Metanephros (tissue), 1 donor: Measurements from ENCODE around the gene KANSL1L. TPM values are rescaled to one million over a fixed set of nuclear protein-coding genes. Genes with fewer than 3 reads are reported as not detected.

ENCODE experiments used
- total RNA-seq: library from RNA; depleted of rRNA; stranded (reverse); fragments of >200 nt; gene quantifications from one replicate; pipeline ENCODE4 v1.2.3, GENCODE V29; 2014

KANSL1L gene, protein sequence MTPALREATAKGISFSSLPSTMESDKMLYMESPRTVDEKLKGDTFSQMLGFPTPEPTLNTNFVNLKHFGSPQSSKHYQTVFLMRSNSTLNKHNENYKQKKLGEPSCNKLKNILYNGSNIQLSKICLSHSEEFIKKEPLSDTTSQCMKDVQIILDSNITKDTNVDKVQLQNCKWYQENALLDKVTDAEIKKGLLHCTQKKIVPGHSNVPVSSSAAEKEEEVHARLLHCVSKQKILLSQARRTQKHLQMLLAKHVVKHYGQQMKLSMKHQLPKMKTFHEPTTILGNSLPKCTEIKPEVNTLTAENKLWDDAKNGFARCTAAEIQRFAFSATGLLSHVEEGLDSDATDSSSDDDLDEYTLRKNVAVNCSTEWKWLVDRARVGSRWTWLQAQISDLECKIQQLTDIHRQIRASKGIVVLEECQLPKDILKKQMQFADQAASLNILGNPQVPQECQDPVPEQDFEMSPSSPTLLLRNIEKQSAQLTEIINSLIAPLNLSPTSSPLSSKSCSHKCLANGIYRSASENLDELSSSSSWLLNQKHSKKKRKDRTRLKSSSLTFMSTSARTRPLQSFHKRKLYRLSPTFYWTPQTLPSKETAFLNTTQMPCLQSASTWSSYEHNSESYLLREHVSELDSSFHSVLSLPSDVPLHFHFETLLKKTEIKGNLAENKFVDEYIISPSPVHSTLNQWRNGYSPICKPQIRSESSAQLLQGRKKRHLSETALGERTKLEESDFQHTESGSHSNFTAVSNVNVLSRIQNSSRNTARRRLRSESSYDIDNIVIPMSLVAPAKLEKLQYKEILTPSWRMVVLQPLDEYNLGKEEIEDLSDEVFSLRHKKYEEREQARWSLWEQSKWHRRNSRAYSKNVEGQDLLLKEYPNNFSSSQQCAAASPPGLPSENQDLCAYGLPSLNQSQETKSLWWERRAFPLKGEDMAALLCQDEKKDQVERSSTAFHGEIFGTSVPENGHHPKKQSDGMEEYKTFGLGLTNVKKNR
- total RNA-seq: 86.6 TPM

DNA sequence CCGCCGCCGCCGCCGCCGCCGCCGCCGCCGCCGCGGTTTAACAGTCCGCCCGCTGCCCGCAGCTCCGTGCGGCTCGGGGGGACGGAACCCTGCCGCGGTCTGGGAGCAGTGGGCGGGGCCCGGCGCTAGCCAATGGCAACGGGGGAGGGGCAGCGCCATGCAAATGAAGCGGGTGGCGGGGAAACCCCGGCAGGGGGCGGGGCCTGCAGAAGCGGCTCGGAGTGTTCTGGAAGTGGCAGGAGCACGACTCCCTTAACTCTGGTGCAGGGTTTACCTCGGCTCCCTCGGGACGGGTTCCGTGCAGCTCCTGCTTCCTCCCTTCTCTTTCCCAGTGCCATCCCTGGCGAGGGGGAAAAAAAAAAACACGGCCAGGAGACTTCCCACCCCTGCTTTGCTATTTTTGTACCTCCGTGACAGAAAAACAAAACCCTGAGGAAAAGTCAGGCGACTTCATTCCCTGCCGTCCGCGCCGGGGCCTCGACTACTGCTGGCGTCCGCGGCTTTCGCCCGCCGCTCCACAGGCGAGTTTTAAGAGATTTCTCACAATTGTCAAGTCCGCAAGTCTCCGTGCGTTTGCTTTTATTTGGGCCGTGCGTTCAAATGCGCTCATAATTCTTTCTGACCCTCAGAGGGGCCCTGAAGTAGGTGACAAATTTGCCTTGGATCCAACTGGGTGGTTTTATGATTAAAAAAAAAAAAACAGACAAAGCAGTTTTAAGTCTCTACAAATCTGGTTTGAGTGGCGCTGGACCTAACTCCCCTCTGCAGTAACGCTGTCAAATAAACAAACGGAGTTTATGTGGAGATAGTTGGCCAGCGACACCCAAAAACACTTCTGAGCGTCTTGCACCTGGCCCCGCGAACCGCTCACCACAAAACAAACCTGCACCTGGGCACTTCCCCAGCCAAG, at the start of gene KANSL1L:
Gene KANSL1L (minus strand): TSS at position 101 of the 910 bp plus-strand sequence. CDS start 16,827 bp downstream, outside the sequence.

DNA sequence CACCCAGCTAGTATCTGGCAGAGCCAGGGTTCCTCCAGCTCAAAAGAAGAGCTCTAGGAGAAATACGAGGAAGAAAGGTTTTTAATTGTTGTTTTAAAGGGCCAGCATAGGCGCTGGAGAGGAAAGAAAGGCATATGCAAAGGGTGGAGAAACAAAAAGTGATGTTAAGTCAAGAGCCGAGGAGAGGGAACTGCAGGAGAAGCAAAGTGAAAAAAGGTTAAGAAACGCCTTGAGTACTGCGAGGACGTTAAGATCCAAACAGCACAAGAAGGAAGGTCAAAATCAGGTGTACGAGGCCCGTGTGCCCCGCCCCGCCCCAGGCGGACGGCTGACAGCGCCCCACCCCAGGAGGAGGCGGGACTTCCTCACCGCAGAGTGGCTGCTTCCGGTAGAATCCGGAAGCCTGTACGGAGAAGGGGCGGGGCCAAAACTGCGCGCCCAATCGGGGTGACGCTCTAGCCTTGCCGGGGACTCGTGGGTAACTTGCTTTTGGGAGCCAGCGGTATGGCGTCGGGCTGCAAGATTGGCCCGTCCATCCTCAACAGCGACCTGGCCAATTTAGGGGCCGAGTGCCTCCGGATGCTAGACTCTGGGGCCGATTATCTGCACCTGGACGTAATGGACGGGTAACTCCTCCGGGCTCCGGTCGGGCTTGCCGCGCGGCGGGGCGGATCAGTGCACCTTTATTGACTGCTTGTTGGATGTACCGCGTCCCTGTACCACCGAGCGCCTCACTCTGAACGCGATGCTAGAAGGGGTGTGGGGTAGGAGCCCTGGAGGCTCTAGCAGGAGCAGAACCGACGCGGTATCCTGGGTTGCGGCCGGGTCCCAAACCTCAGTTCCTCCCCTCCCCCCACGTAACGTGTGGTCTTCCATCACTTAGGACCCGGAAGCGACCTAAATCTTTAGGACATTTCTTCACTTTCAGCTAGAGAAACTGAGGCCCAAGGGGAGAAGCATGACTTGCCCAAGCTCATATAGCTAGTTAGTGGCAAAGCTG, 168.8 kb downstream of the KANSL1L start, which contains the start of gene RPE:
Gene RPE (plus strand): TSS at position 481 of the 1,000 bp plus-strand sequence. CDS start 24 bp downstream, at position 505.

Other genes with a start within 250 kb of the KANSL1L start
- 61.9 TPM for gene RPE, start 168.8 kb downstream of the KANSL1L start, total RNA-seq
- 16.1 TPM for gene ACADL, start 54.0 kb upstream of the KANSL1L start, total RNA-seq
- 981 TPM for gene MYL1, start 143.8 kb upstream of the KANSL1L start, total RNA-seq